Liver (tissue), 2 donors: ENCODE measurements around the gene FNBP1L.

ENCODE experiments used
- CTCF ChIP-seq: fragments of 150-350 bp; IDR thresholded peaks from 2 replicates; pipeline ENCODE4 v1.5.1; 2017; ENCODE audit warnings: improper control_type of control experiment, low read depth, low read length; ENCODE audit not compliant: missing input control
- FOXA1 ChIP-seq: IDR thresholded peaks from 2 replicates; pipeline ENCODE4 v1.6.1; 2016; ENCODE audit warnings: antibody characterized with exemption
- REST ChIP-seq: IDR thresholded peaks from 2 replicates; pipeline ENCODE4 v1.6.1; 2016; ENCODE audit warnings: antibody characterized with exemption, mild to moderate bottlenecking
- donor health status: healthy.

- TF ChIP-seq CTCF = no peak
- no peak for TF ChIP-seq FOXA1
- no peak for TF ChIP-seq REST
Measured at GRCh38 chr1:93450321-93450720, 2.4 kb downstream of the FNBP1L start.
